ENCODE measurements around the gene HOXD3. TPM values are rescaled to one million over a fixed set of nuclear protein-coding genes. Genes with fewer than 3 reads are reported as not detected.
A peak's percentile ranks its signal among the peaks of the same experiment; 100 is the strongest.

The HOXD3 gene
- total and polyA plus RNA-seq, 9 of the 15 experiments (the other 6 are each of a cell fraction or from before 2014, with no cell fraction given): not detected

GRCh38 chr2:176200971-176201370 is 43.9 kb downstream of the HOXD3 start:
- Histone ChIP-seq H3K9me1 (ENCODE audit: control insufficient read depth, insufficient read depth, low read length) (no peaks in the 10 kb centered on the region), H3K4me2 (ENCODE audit: insufficient read depth, low read length) (no peak overlapping the region), H3K79me2 (ENCODE audit: control insufficient read depth, insufficient read depth, low read length) (no peaks in the 10 kb centered on the region), H3K36me3 (ENCODE audit: control insufficient read depth, insufficient read depth, low read length) (no peaks in the 10 kb centered on the region), H3K9me3 (replicated peaks; ENCODE audit: control insufficient read depth, insufficient read depth, low read depth, low read length) (no peaks in the 10 kb centered on the region), H3K4me3 (no peak overlapping the region), H3K4me1 (replicated peaks in 1 of 2; ENCODE audit: control insufficient read depth in 2 of 2, insufficient read depth in 2 of 2, low read length in 2 of 2) (peaks cover 0 to 3% of the 10 kb centered on the region in 2 experiments; a peak in 1 of 5 replicates), H3K9ac (ENCODE audit: insufficient read depth in 1 of 2, low read depth in 2 of 2, low read length in 2 of 2) (no peak overlapping the region), H3K27me3 (ENCODE audit: control insufficient read depth in 2 of 2, insufficient read depth in 2 of 2, low read length in 2 of 2) (peaks cover 2 to 9% of the 10 kb centered on the region in 2 experiments; a peak in 2 of 5 replicates), H2AFZ (ENCODE audit: low read depth, low read length) (no peak overlapping the region), H3K27ac (ENCODE audit: extremely low read depth, low read depth, low read length) (no peak overlapping the region), H4K20me1 (replicated peaks; ENCODE audit: control insufficient read depth, insufficient read depth, low read length) (no peaks in the 10 kb centered on the region)
- no TSS peak for BruUV-seq (replicated peaks)
- POLR2A ChIA-PET: interaction anchor here (0.6 kb wide), 2 partner anchors 843 to 1719 kb away, joined by 3 read pairs; no protein-coding TSS in a partner anchor
- WGBS (ENCODE audit: insufficient coverage, low coverage, missing lambda C conversion rate): 4% methylated on average over 21 of the region's 21 CpGs
- ATAC-seq: 0 out of 3 replicates have a peak, but pooled peaks have one; percentile 38
- CTCF ChIA-PET (ENCODE audit: low intra/inter-chr PET ratio): no interaction called here
- in situ Hi-C loops (cut with MboI): no loop called here
- intact Hi-C loops (cut with micrococcal nuclease): no loop called here
- no peak for FAIRE-seq
- DNase-seq (ENCODE audit: extremely low read depth in 1 of 4, low spot score in 3 of 4): no peak
- no peak for TF ChIP-seq PBX2 (CRISPR knock-in tag; IDR thresholded peaks at IDR 0.05; ENCODE audit: low read depth)
- no peak for TF ChIP-seq PBX2 (tag; conservative IDR thresholded peaks at IDR 0.05; ENCODE audit: low read depth)
- no peak for TF ChIP-seq TEAD2 (tag; IDR thresholded peaks at IDR 0.05)
- no peak for TF ChIP-seq ZHX1 (conservative IDR thresholded peaks at IDR 0.05; ENCODE audit: low read length)
- TF ChIP-seq POLR2B (IDR thresholded peaks at IDR 0.05; ENCODE audit: low read depth, partially characterized antibody): no peak
- no peak for TF ChIP-seq ETV6 (IDR thresholded peaks at IDR 0.05; ENCODE audit: borderline replicate concordance in 1 of 2, low read depth in 2 of 2, low read length in 1 of 2)
- TF ChIP-seq ETV6 (CRISPR knock-in tag; IDR thresholded peaks at IDR 0.05; ENCODE audit: borderline replicate concordance): no peak
- TF ChIP-seq MCM3 (IDR thresholded peaks at IDR 0.05): no peak
- no peak for TF ChIP-seq AFF4 (CRISPR knock-in tag; IDR thresholded peaks at IDR 0.05)
- TF ChIP-seq CBX1 (IDR thresholded peaks at IDR 0.05; ENCODE audit: low read depth): no peak

Data from K562 (cell line).